SKM-1 treated with dmso at 0.1 percent for 144 hours (cell line): ENCODE data around the gene WASHC4.
"Not testable (repeated sequence)": the region's sequence is repeated elsewhere in the genome, so short reads cannot be mapped to it uniquely, and the experiment has no call there.

Experiments used
- DNase-seq: peaks from one replicate; lab custom pipeline; 2025; ENCODE audit not compliant: unreplicated experiment; lab: John Stamatoyannopoulos, UW

The WASHC4 gene

GRCh38 chr12:105162174-105162573 lies 54.6 kb downstream of the WASHC4 start:
- DNase-seq, result no peak

- DNase-seq, result no peak
Measured at GRCh38 chr12:105164068-105164467, 56.5 kb downstream of the WASHC4 start.

GRCh38 chr12:105166736-105167135 lies 59.2 kb downstream of the WASHC4 start:
- DNase-seq, result no peak

GRCh38 chr12:105167346-105167745 lies 59.8 kb downstream of the WASHC4 start:
- no peak for DNase-seq

GRCh38 chr12:105168006-105168405 lies 60.5 kb downstream of the WASHC4 start:
- no peak for DNase-seq

- DNase-seq, result no peak
Measured at GRCh38 chr12:105170139-105170538, 62.6 kb downstream of the WASHC4 start.

- no peak for DNase-seq
Measured at GRCh38 chr12:105171691-105172436, 64.3 kb downstream of the WASHC4 start.

- no peak for DNase-seq
Measured at GRCh38 chr12:105175397-105175990, 68.0 kb downstream of the WASHC4 start.

DNA sequence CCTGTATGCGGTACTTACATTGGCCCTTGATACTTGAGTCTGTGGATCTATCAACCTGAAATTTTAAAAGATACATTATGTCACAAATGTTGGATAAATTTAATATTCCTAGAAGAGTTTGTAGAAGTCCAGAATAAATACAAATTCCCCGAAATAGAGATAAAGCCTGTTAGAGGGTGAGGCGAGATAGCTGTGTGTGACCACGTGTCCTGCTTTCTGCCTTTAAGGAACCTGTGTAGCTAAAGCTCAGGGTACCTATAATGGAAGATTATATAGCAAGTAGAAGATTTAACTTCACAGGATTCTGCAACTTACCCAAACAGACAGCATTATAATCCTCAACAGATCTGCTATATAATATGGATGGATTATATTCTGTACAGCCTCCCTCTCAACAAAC lies 69.7 kb downstream of the WASHC4 start:
- no peak for DNase-seq

DNA sequence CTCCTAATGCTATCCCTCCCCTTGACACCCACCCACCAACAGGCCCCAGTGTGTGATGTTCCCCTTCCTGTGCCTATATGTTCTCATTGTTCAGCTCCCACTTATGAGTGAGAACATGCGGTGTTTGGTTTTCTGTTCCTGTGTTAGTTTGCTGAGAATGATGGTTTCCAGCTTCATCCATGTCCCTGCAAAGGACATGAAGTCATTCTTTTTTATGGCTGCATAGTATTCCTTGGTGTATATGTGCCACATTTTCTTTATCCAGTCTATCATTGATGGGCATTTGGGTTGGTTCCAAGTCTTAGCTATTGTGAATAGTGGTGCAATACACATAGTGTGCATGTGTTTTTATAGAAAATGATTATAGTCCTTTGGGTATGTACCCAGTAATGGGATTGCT lies 71.6 kb downstream of the WASHC4 start:
- not testable (repeated sequence) for DNase-seq

DNA sequence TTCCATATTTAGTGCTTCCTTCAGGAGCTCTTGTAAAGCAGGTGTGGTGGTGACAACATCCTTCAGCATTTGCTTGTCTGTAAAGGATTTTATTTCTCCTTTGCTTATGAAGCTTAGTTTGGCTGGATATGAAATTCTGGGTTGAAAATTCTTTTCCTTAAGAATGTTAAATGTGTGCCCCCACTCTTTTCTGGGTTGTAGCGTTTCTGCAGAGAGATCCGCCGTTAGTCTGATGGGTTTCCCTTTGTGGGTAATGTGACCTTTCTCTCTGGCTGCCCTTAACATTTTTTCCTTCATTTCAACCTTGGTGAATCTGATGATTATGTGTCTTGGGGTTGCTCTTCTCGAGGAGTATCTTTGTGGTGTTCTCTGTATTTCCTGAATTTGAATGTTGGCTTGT lies 75.9 kb downstream of the WASHC4 start:
- not testable (repeated sequence) for DNase-seq

- DNase-seq, result not testable (repeated sequence)
Measured at GRCh38 chr12:105183976-105184375, 76.4 kb downstream of the WASHC4 start.

- DNase-seq, result no peak
Measured at GRCh38 chr12:105189293-105189692, 81.8 kb downstream of the WASHC4 start.

DNA sequence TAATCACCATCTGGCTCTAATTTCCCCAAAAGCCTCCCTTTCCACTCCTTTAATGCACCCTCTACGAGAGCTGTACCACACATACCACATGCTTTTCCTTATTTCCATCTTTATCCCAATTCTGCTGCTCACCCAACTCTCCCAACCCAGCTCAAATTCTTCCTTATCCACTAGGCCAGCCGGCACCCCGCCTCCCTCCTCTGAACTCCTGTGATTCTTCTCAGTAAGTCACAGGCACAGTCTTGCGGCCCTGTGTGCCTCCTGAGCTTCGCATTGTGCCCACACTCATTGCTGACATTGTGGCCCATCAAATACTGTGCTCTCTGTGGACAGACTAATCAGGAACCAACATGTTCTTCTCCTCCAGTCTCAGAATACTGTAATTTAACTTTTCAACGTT lies 83.0 kb downstream of the WASHC4 start:
- DNase-seq, result no peak

- no peak for DNase-seq
Measured at GRCh38 chr12:105192624-105193225, 85.2 kb downstream of the WASHC4 start.

- no peak for DNase-seq
Measured at GRCh38 chr12:105194947-105195346, 87.4 kb downstream of the WASHC4 start.

GRCh38 chr12:105196090-105196489 lies 88.6 kb downstream of the WASHC4 start:
- no peak for DNase-seq

- no peak for DNase-seq
Measured at GRCh38 chr12:105198961-105199360, 91.4 kb downstream of the WASHC4 start.

- DNase-seq, result no peak
Measured at GRCh38 chr12:105200385-105200784, 92.9 kb downstream of the WASHC4 start.

- DNase-seq, result no peak
Measured at GRCh38 chr12:105201299-105201698, 93.8 kb downstream of the WASHC4 start.

- no peak for DNase-seq
Measured at GRCh38 chr12:105202202-105202601, 94.7 kb downstream of the WASHC4 start.

DNA sequence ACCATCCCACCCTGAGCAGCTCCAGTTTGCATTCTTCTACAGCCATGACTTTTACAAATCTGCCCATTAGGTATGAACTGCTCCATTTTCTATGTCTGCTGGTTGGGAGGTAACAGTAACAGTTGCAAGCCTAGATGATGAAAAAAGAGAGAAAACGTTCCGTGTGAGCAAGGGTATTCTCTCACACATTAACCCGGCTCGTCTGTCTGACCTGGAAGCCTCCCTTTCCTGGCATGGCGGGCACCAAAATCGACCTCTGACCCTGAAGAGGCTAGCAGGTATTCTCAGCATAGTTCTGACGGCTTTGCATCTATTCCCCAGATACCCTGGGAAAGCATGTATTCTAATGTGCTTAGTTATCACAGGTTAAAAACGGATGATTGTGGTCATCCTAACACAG lies 96.6 kb downstream of the WASHC4 start:
- no peak for DNase-seq
